SK-N-SH (cell line): ENCODE results near the gene RBSN. TPM values are rescaled to one million over a fixed set of nuclear protein-coding genes. Genes with fewer than 3 reads are reported as not detected.

Experiments
- CTCF ChIA-PET: fragments of 300-600, 350-600 bp; formaldehyde crosslinking; extraction: SDS; loops from one replicate; lab custom pipeline; 2021; lab: Yijun Ruan, JAX
- POLR2A ChIA-PET: fragments of 350-600 bp; sonication (Branson Sonifier 250); formaldehyde crosslinking; extraction: SDS; loops from one replicate; lab custom pipeline; 2020; ENCODE audit warnings: antibody characterized with exemption, inconsistent platforms; lab: Yijun Ruan, JAX
- DNase-seq: peaks from one replicate; pipeline ENCODE4 v3.0.0; 2012
- H2AFZ ChIP-seq: fragments of 200-600 bp; sonication (generic); 2 replicates; pipeline ENCODE4 v1.8.1; 2016; ENCODE audit warnings: antibody characterized with exemption, mild to moderate bottlenecking, low read depth
- H3F3A ChIP-seq: fragments of 200-600 bp; sonication (generic); replicated peaks from 2 replicates; pipeline ENCODE3; 2016; ENCODE audit warnings: antibody characterized with exemption, mild to moderate bottlenecking; ENCODE audit not compliant: insufficient read depth
- H3K27ac ChIP-seq, 2 experiments: fragments of 200-500 bp in 1 of 2; fragments of 200-600 bp in 1 of 2; sonication (Bioruptor generic) in 1 of 2; sonication (generic), shearing (Covaris generic) in 1 of 2; 2 replicates each; pipeline versions ENCODE4 v1.5.1 to v1.6.1; 2014 to 2016; ENCODE audit warnings: low read depth in 2 of 2, inconsistent platforms in 1 of 2, low read length in 1 of 2, mild to moderate bottlenecking in 1 of 2, mixed read lengths in 1 of 2
- H3K27me3 ChIP-seq: fragments of 200-600 bp; sonication (generic), shearing (Covaris generic); 2 replicates; pipeline ENCODE4 v1.6.1; 2016; ENCODE audit warnings: mixed run types; ENCODE audit not compliant: insufficient read depth
- H3K36me3 ChIP-seq, 2 experiments: fragments of 200-500 bp in 1 of 2; fragments of 200-600 bp in 1 of 2; sonication (Bioruptor generic) in 1 of 2; sonication (generic) in 1 of 2; replicated peaks in 1 of 2; 2 replicates each; pipeline versions ENCODE3 to v1.5.1; 2014 to 2016; ENCODE audit warnings: low read length in 1 of 2, mild to moderate bottlenecking in 1 of 2; ENCODE audit not compliant: insufficient read depth in 2 of 2, control insufficient read depth in 1 of 2
- H3K4me1 ChIP-seq, 2 experiments: fragments of 200-500 bp in 1 of 2; fragments of 200-600 bp in 1 of 2; sonication (Bioruptor generic) in 1 of 2; sonication (generic), shearing (Covaris generic) in 1 of 2; 2 replicates each; pipeline versions ENCODE4 v1.5.1 to v1.6.1; 2014 to 2016; ENCODE audit warnings: low read depth in 1 of 2, low read length in 1 of 2, mixed run types in 1 of 2; ENCODE audit not compliant: insufficient read depth in 2 of 2, control insufficient read depth in 1 of 2
- H3K4me2 ChIP-seq: fragments of 200-600 bp; sonication (generic), shearing (Covaris generic); 2 replicates; pipeline ENCODE4 v1.6.1; 2017; ENCODE audit warnings: mixed run types
- H3K4me3 ChIP-seq, 2 experiments: fragments of 200-500 bp in 1 of 2; fragments of 200-600 bp in 1 of 2; sonication (Bioruptor generic) in 1 of 2; sonication (generic), shearing (Covaris generic) in 1 of 2; 2 replicates each; pipeline versions ENCODE4 v1.5.1 to v1.8.1; 2014 to 2016; ENCODE audit warnings: low read depth in 2 of 2, inconsistent platforms in 1 of 2, low read length in 1 of 2, mild to moderate bottlenecking in 1 of 2, mixed read lengths in 1 of 2, moderate library complexity in 1 of 2
- H3K79me2 ChIP-seq: fragments of 200-600 bp; sonication (generic); 2 replicates; pipeline ENCODE4 v1.8.1; 2017; ENCODE audit warnings: mild to moderate bottlenecking; ENCODE audit not compliant: insufficient read depth
- H3K9ac ChIP-seq: fragments of 200-600 bp; sonication (generic); 2 replicates; pipeline ENCODE4 v1.6.1; 2017; ENCODE audit warnings: mixed run types
- H3K9me2 ChIP-seq: fragments of 200-600 bp; sonication (generic); 2 replicates; pipeline ENCODE4 v1.6.1; 2017; ENCODE audit warnings: mixed run types
- H3K9me3 ChIP-seq: fragments of 200-600 bp; sonication (generic); 2 replicates; pipeline ENCODE4 v1.6.1; 2017; ENCODE audit warnings: mixed run types, mild to moderate bottlenecking, moderate library complexity
- H4K20me1 ChIP-seq: fragments of 200-600 bp; sonication (generic); 2 replicates; pipeline ENCODE4 v1.6.1; 2017; ENCODE audit warnings: mild to moderate bottlenecking, mixed run types; ENCODE audit not compliant: insufficient read depth
- ELF1 ChIP-seq: IDR thresholded peaks from 2 replicates; pipeline ENCODE4 v1.4.0; 2012
- EP300 ChIP-seq, 2 experiments: IDR thresholded peaks; 2 replicates each; pipeline versions ENCODE4 v1.4.0 to v1.6.1; 2012; ENCODE audit warnings: borderline replicate concordance in 1 of 2, low read depth in 1 of 2, low read length in 1 of 2
- FOSL2 ChIP-seq: IDR thresholded peaks from 2 replicates; pipeline ENCODE4 v1.4.0; 2012; ENCODE audit warnings: low read depth, mild to moderate bottlenecking, moderate library complexity, borderline replicate concordance
- FOXJ3 ChIP-seq: sonication (generic); formaldehyde crosslinking; IDR thresholded peaks from 2 replicates; pipeline ENCODE4 v1.5.1; 2020; ENCODE audit warnings: mild to moderate bottlenecking, missing genetic modification reagents
- FOXM1 ChIP-seq: IDR thresholded peaks from 2 replicates; pipeline ENCODE4 v1.4.0; 2012; ENCODE audit warnings: low read depth, mild to moderate bottlenecking
- JUND ChIP-seq: IDR thresholded peaks from 2 replicates; pipeline ENCODE4 v1.4.0; 2012
- MEF2A ChIP-seq: IDR thresholded peaks from 2 replicates; pipeline ENCODE4 v1.4.0; 2012; ENCODE audit warnings: low read depth, borderline replicate concordance
- NFIC ChIP-seq: IDR thresholded peaks from 2 replicates; pipeline ENCODE4 v1.4.0; 2012; ENCODE audit warnings: borderline replicate concordance
- NRF1 ChIP-seq: IDR thresholded peaks from 2 replicates; pipeline ENCODE4 v1.6.1; 2012; ENCODE audit warnings: low read depth, mild to moderate bottlenecking, low read length
- RAD21 ChIP-seq: IDR thresholded peaks from 2 replicates; pipeline ENCODE4 v1.6.1; 2012; ENCODE audit warnings: mild to moderate bottlenecking, low read length
- RCOR1 ChIP-seq: fragments of 150-350 bp; IDR thresholded peaks from 2 replicates; pipeline ENCODE4 v1.6.1; 2017; ENCODE audit warnings: antibody characterized with exemption, low read length
- SMC3 ChIP-seq: IDR thresholded peaks from 2 replicates; pipeline ENCODE4 v1.6.1; 2012; ENCODE audit warnings: low read depth, low read length, improper control_type of control experiment
- TAF1 ChIP-seq: IDR thresholded peaks from 2 replicates; pipeline ENCODE4 v1.6.1; 2012; ENCODE audit warnings: low read depth, mild to moderate bottlenecking, low read length, moderate library complexity, borderline replicate concordance
- TCF12 ChIP-seq: IDR thresholded peaks from 2 replicates; pipeline ENCODE4 v1.4.0; 2012
- TEAD4 ChIP-seq: IDR thresholded peaks from 2 replicates; pipeline ENCODE4 v1.4.0; 2012; ENCODE audit warnings: mild to moderate bottlenecking, borderline replicate concordance; ENCODE audit not compliant: insufficient read depth
- WGBS: methylation state at CpG from one replicate; pipeline ENCODE4 v1.1.6; 2017; ENCODE audit warnings: low lambda C conversion rate; 5-methylcytosine and 5-hydroxymethylcytosine counted together
- polyA plus RNA-seq, 3 experiments: library from polyadenylated mRNA; depleted of rRNA; stranded (reverse); fragments of >200 nt; gene quantifications; 2 replicates each; pipeline ENCODE4 v1.2.3, GENCODE V29; 2012
- TF ChIP-seq, protein P1 (sequence below): IDR thresholded peaks from 2 replicates; pipeline ENCODE4 v1.6.1; 2012; ENCODE audit warnings: mild to moderate bottlenecking, low read depth, low read length, moderate library complexity
- TF ChIP-seq, protein P2 (sequence below): IDR thresholded peaks from 2 replicates; pipeline ENCODE4; 2012
- TF ChIP-seq, protein P3 (sequence below): IDR thresholded peaks from 2 replicates; pipeline ENCODE4 v1.4.0; 2012; ENCODE audit warnings: low read depth, borderline replicate concordance
- TF ChIP-seq, protein P4 (sequence below): fragments of 150-350 bp; IDR thresholded peaks from 2 replicates; pipeline ENCODE4 v1.6.1; 2017; ENCODE audit warnings: antibody characterized with exemption, low read length, low read depth, borderline replicate concordance

RBSN gene
- polyA plus RNA-seq, 1 of the 3 experiments (the other 2 are of a cell fraction) = 4.7 TPM

DNA sequence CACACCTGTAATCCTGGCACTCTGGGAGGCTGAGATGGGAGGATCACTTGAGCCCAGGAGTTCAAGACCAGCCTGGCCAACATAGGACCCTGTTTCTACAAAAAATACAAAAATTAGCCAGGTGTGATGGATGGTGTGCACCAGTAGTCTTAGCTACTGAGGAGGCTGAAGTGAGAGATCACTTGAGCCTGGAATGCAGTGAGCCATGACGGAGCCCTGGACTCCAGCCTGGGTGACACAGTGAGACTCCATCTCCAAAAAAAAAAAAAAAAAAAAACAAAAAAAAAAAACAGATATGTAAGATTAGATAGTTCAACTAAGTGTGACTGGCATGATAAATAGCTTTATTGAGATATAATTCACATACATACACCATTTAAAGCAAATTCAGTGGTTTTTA, 9.7 kb downstream of the RBSN start (continued):
- TF ChIP-seq, protein P1, sequence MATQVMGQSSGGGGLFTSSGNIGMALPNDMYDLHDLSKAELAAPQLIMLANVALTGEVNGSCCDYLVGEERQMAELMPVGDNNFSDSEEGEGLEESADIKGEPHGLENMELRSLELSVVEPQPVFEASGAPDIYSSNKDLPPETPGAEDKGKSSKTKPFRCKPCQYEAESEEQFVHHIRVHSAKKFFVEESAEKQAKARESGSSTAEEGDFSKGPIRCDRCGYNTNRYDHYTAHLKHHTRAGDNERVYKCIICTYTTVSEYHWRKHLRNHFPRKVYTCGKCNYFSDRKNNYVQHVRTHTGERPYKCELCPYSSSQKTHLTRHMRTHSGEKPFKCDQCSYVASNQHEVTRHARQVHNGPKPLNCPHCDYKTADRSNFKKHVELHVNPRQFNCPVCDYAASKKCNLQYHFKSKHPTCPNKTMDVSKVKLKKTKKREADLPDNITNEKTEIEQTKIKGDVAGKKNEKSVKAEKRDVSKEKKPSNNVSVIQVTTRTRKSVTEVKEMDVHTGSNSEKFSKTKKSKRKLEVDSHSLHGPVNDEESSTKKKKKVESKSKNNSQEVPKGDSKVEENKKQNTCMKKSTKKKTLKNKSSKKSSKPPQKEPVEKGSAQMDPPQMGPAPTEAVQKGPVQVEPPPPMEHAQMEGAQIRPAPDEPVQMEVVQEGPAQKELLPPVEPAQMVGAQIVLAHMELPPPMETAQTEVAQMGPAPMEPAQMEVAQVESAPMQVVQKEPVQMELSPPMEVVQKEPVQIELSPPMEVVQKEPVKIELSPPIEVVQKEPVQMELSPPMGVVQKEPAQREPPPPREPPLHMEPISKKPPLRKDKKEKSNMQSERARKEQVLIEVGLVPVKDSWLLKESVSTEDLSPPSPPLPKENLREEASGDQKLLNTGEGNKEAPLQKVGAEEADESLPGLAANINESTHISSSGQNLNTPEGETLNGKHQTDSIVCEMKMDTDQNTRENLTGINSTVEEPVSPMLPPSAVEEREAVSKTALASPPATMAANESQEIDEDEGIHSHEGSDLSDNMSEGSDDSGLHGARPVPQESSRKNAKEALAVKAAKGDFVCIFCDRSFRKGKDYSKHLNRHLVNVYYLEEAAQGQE = no peak
- TF ChIP-seq FOXJ3 (CRISPR knock-in tag) = no peak

DNA sequence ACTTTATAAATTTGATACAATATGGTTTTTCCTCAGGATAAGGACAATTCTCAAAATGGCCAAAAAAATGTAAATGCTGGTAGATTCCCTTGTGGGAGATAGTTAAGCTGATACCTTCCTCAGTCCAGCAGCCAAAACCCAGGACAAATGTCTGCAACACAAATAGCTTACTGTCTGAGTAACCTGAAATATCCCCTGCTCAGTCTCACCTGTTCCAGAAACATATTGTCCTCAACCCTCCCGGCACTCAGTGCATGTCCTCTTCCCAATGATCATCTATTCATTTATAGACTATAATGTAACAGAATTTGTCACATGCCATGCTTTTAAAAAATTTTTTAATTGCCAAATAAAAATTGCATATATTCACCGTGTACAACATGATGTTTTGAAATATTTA, 12.2 kb downstream of the RBSN start:
- DNase-seq = no peak
- Histone ChIP-seq H3K4me2 (no peak overlapping the region), H3K4me3 (no peak overlapping the region), H3K9me3 (no peaks in the 10 kb centered on the region), H3F3A (no peaks in the 10 kb centered on the region), H3K27ac (no peak overlapping the region), H3K36me3 (peaks cover 54 to 66% of the 10 kb centered on the region in 2 experiments), H3K27me3 (no peaks in the 10 kb centered on the region), H2AFZ (no peak overlapping the region), H3K4me1 (no peaks in the 10 kb centered on the region), H3K9me2 (no peaks in the 10 kb centered on the region), H3K9ac (no peak overlapping the region), H3K79me2 (no peaks in the 10 kb centered on the region), H4K20me1 (no peaks in the 10 kb centered on the region)
- CTCF ChIA-PET = interaction anchor here (0.8 kb wide), 1 partner anchor 161 kb away, joined by 3 read pairs; no protein-coding TSS in a partner anchor
- 86% methylated on average over 2 of the region's 2 CpGs for WGBS
- POLR2A ChIA-PET = interaction anchor here (0.6 kb wide), 1 partner anchor 135 kb away, joined by 3 read pairs; no protein-coding TSS in a partner anchor
- TF ChIP-seq, protein P2, sequence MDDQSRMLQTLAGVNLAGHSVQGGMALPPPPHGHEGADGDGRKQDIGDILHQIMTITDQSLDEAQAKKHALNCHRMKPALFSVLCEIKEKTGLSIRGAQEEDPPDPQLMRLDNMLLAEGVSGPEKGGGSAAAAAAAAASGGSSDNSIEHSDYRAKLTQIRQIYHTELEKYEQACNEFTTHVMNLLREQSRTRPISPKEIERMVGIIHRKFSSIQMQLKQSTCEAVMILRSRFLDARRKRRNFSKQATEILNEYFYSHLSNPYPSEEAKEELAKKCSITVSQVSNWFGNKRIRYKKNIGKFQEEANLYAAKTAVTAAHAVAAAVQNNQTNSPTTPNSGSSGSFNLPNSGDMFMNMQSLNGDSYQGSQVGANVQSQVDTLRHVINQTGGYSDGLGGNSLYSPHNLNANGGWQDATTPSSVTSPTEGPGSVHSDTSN = no peak
- TF ChIP-seq RAD21 (no peak), EP300 (IDR thresholded peaks at IDR 0.05; ENCODE audit: borderline replicate concordance in 1 of 2, low read depth in 1 of 2, low read length in 1 of 2) (no peak), TAF1 (no peak), ELF1 (no peak), MEF2A (no peak), NRF1 (no peak), JUND (no peak), FOSL2 (no peak), RCOR1 (no peak), SMC3 (no peak), FOXM1 (no peak), TCF12 (no peak), TEAD4 (no peak), NFIC (no peak), FOXJ3 (CRISPR knock-in tag) (no peak)
- TF ChIP-seq, protein P1 = no peak
- TF ChIP-seq, protein P3, sequence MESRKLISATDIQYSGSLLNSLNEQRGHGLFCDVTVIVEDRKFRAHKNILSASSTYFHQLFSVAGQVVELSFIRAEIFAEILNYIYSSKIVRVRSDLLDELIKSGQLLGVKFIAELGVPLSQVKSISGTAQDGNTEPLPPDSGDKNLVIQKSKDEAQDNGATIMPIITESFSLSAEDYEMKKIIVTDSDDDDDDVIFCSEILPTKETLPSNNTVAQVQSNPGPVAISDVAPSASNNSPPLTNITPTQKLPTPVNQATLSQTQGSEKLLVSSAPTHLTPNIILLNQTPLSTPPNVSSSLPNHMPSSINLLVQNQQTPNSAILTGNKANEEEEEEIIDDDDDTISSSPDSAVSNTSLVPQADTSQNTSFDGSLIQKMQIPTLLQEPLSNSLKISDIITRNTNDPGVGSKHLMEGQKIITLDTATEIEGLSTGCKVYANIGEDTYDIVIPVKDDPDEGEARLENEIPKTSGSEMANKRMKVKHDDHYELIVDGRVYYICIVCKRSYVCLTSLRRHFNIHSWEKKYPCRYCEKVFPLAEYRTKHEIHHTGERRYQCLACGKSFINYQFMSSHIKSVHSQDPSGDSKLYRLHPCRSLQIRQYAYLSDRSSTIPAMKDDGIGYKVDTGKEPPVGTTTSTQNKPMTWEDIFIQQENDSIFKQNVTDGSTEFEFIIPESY = no peak
- TF ChIP-seq, protein P4, sequence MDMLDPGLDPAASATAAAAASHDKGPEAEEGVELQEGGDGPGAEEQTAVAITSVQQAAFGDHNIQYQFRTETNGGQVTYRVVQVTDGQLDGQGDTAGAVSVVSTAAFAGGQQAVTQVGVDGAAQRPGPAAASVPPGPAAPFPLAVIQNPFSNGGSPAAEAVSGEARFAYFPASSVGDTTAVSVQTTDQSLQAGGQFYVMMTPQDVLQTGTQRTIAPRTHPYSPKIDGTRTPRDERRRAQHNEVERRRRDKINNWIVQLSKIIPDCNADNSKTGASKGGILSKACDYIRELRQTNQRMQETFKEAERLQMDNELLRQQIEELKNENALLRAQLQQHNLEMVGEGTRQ = no peak
